Measurements from ENCODE around the gene TDRD12.

Gene TDRD12

DNA sequence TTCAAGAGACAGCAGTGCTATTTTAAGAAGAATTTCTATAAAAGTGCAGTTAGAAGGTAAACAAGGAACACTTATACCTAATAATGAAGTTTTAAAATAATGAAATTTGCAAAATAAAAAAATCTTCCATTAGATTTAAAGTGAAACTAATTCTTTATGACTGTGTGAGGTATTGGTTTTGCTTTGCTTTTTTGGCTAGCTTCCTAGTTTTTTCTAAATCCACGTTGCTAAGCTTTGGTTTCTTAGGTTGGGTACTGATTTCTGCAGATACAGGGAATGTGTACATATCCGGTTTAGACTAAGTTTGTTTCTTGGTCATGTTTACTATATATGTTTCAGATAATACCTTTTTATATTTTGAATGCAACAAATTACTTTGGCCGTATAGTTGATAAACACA lies 90.2 kb downstream of the TDRD12 start:
- TF ChIP-seq, protein P1, sequence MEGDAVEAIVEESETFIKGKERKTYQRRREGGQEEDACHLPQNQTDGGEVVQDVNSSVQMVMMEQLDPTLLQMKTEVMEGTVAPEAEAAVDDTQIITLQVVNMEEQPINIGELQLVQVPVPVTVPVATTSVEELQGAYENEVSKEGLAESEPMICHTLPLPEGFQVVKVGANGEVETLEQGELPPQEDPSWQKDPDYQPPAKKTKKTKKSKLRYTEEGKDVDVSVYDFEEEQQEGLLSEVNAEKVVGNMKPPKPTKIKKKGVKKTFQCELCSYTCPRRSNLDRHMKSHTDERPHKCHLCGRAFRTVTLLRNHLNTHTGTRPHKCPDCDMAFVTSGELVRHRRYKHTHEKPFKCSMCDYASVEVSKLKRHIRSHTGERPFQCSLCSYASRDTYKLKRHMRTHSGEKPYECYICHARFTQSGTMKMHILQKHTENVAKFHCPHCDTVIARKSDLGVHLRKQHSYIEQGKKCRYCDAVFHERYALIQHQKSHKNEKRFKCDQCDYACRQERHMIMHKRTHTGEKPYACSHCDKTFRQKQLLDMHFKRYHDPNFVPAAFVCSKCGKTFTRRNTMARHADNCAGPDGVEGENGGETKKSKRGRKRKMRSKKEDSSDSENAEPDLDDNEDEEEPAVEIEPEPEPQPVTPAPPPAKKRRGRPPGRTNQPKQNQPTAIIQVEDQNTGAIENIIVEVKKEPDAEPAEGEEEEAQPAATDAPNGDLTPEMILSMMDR (IDR thresholded peaks at IDR 0.05) = no peak
- TF ChIP-seq ZFX (IDR thresholded peaks at IDR 0.05; ENCODE audit: borderline replicate concordance) = no peak
- no peak overlapping the region for H3K27ac ChIP-seq

DNA sequence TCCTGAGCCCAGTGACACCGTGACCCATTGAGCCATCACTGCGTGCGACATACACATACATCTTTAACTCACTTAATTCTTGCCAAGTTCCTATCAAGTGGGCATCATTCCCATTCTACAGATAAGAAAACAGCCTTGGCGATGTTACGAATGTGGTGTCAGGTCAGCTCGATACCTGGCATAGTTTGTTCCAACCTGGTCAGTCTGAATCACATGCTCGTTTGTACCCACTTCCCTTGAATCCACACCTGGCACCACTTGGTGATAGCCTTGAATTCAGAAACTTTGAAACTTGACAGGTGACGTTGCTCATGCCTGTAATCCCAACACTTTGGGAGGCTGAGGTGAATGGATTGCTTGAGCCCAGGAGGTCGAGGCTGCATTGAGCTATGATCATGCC lies 90.9 kb downstream of the TDRD12 start:
- H3K27ac ChIP-seq = no peak overlapping the region
- TF ChIP-seq ZFX (IDR thresholded peaks at IDR 0.05; ENCODE audit: borderline replicate concordance) = no peak
- TF ChIP-seq, protein P1 (IDR thresholded peaks at IDR 0.05) = no peak

DNA sequence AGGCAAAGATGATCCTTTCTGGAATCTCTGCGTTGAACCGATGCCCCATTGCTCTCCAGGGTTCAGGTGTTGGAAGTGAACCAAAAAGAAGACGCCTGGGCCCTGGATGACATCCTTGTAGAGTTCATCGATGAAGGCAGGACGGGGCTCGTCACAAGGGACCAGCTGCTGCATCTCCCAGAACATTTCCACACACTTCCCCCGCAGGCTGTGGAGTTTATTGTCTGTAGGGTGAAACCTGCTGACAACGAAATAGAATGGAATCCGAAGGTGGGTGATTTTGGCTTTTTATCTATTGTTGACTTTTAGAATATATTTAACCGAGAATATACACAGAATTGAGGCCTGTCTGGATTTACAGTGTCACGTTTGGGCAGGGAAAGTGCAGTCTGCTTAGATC lies 91.6 kb downstream of the TDRD12 start:
- no peak overlapping the region for H3K27ac ChIP-seq
- no peak for TF ChIP-seq ZFX (IDR thresholded peaks at IDR 0.05; ENCODE audit: borderline replicate concordance)
- TF ChIP-seq, protein P1 (IDR thresholded peaks at IDR 0.05) = no peak

- H3K27ac ChIP-seq = no peak overlapping the region
- TF ChIP-seq, protein P1 (IDR thresholded peaks at IDR 0.05) = no peak
- TF ChIP-seq ZFX (IDR thresholded peaks at IDR 0.05; ENCODE audit: borderline replicate concordance) = no peak
Observed at GRCh38 chr19:32812036-32812435, 92.5 kb downstream of the TDRD12 start.

- TF ChIP-seq, protein P1 (IDR thresholded peaks at IDR 0.05) = no peak
- TF ChIP-seq ZFX (IDR thresholded peaks at IDR 0.05; ENCODE audit: borderline replicate concordance) = no peak
Observed at GRCh38 chr19:32812571-32812970, 93.0 kb downstream of the TDRD12 start.

GRCh38 chr19:32813862-32814425 lies 94.4 kb downstream of the TDRD12 start:
- TF ChIP-seq ZFX (IDR thresholded peaks at IDR 0.05; ENCODE audit: borderline replicate concordance) = no peak
- TF ChIP-seq, protein P1 (IDR thresholded peaks at IDR 0.05) = no peak
- no peak overlapping the region for H3K27ac ChIP-seq

More at GRCh38 chr19:32812571-32812970, 93.0 kb downstream of the TDRD12 start:
- no peak overlapping the region for H3K27ac ChIP-seq

- H3K27ac ChIP-seq = no peak overlapping the region
- no peak for TF ChIP-seq ZFX (IDR thresholded peaks at IDR 0.05; ENCODE audit: borderline replicate concordance)
- TF ChIP-seq, protein P1 (IDR thresholded peaks at IDR 0.05) = no peak
Observed at GRCh38 chr19:32814624-32815023, 95.1 kb downstream of the TDRD12 start.
